Measurements from ENCODE around the gene PKP3.

The PKP3 gene

GRCh38 chr11:442611-443081 is 48.6 kb downstream of the PKP3 start:
- no peak for TF ChIP-seq CTCF (IDR thresholded peaks at IDR 0.05; ENCODE audit: insufficient read depth, low read length, poor library complexity, severe bottlenecking)
- no peak for TF ChIP-seq EZH2phosphoT487 (conservative IDR thresholded peaks at IDR 0.05; ENCODE audit: low read length)
- Histone ChIP-seq H3K9ac (ENCODE audit: low read length) (no peak overlapping the region), H3K36me3 (ENCODE audit: low read length) (no peaks in the 10 kb centered on the region), H3K9me3 (ENCODE audit: insufficient read depth, low read length) (no peaks in the 10 kb centered on the region), H3K4me3 (ENCODE audit: insufficient read depth, low read length, poor library complexity, severe bottlenecking) (no peak overlapping the region), H4K20me1 (ENCODE audit: low read depth, low read length) (no peaks in the 10 kb centered on the region), H2AFZ (ENCODE audit: low read depth, low read length, severe bottlenecking) (no peak overlapping the region), H3K27me3 (ENCODE audit: low read length) (no peaks in the 10 kb centered on the region), H3K9me2 (replicated peaks; ENCODE audit: insufficient read depth, low read length) (no peaks in the 10 kb centered on the region), H3K4me2 (ENCODE audit: low read depth, low read length, poor library complexity, severe bottlenecking) (no peak overlapping the region), H3K79me2 (ENCODE audit: insufficient read depth, low read length) (no peaks in the 10 kb centered on the region), H3K27ac (ENCODE audit: low read depth, low read length) (no peak overlapping the region), H3F3A (ENCODE audit: insufficient read depth) (peaks cover 12% of the 10 kb centered on the region)

- Histone ChIP-seq H2AFZ (ENCODE audit: low read depth, low read length, severe bottlenecking) (no peak overlapping the region), H3K4me3 (ENCODE audit: insufficient read depth, low read length, poor library complexity, severe bottlenecking) (no peak overlapping the region), H3K9ac (ENCODE audit: low read length) (no peak overlapping the region), H3K79me2 (ENCODE audit: insufficient read depth, low read length) (no peaks in the 10 kb centered on the region), H3K36me3 (ENCODE audit: low read length) (no peaks in the 10 kb centered on the region), H3K9me3 (ENCODE audit: insufficient read depth, low read length) (no peaks in the 10 kb centered on the region), H4K20me1 (ENCODE audit: low read depth, low read length) (no peaks in the 10 kb centered on the region), H3K4me2 (ENCODE audit: low read depth, low read length, poor library complexity, severe bottlenecking) (no peak overlapping the region), H3F3A (ENCODE audit: insufficient read depth) (peaks cover 16% of the 10 kb centered on the region), H3K27ac (ENCODE audit: low read depth, low read length) (no peak overlapping the region), H3K27me3 (ENCODE audit: low read length) (no peaks in the 10 kb centered on the region), H3K9me2 (replicated peaks; ENCODE audit: insufficient read depth, low read length) (no peaks in the 10 kb centered on the region)
- TF ChIP-seq CTCF (IDR thresholded peaks at IDR 0.05; ENCODE audit: insufficient read depth, low read length, poor library complexity, severe bottlenecking) (no peak), EZH2phosphoT487 (conservative IDR thresholded peaks at IDR 0.05; ENCODE audit: low read length) (no peak)
These were observed 49.7 kb downstream of the PKP3 start for GRCh38 chr11:443542-444199.

- no peak overlapping the region for H3K4me2 ChIP-seq (ENCODE audit: low read depth, low read length, poor library complexity, severe bottlenecking)
- no peak overlapping the region for H3K27ac ChIP-seq (ENCODE audit: low read depth, low read length)
- no peak overlapping the region for H3K9ac ChIP-seq (ENCODE audit: low read length)
These were observed 50.6 kb downstream of the PKP3 start for GRCh38 chr11:444396-445144.

More at GRCh38 chr11:444396-445144, 50.6 kb downstream of the PKP3 start:
- H4K20me1 ChIP-seq (ENCODE audit: low read depth, low read length) = no peaks in the 10 kb centered on the region
- H3K79me2 ChIP-seq (ENCODE audit: insufficient read depth, low read length) = no peaks in the 10 kb centered on the region
- no peaks in the 10 kb centered on the region for H3K9me2 ChIP-seq (replicated peaks; ENCODE audit: insufficient read depth, low read length)
- H3K9me3 ChIP-seq (ENCODE audit: insufficient read depth, low read length) = no peaks in the 10 kb centered on the region
- no peaks in the 10 kb centered on the region for H3K36me3 ChIP-seq (ENCODE audit: low read length)
- peaks cover 24% of the 10 kb centered on the region for H3F3A ChIP-seq (ENCODE audit: insufficient read depth)
- no peak overlapping the region for H2AFZ ChIP-seq (ENCODE audit: low read depth, low read length, severe bottlenecking)
- H3K4me3 ChIP-seq (ENCODE audit: insufficient read depth, low read length, poor library complexity, severe bottlenecking) = no peak overlapping the region
- no peaks in the 10 kb centered on the region for H3K27me3 ChIP-seq (ENCODE audit: low read length)
- TF ChIP-seq EZH2phosphoT487 (conservative IDR thresholded peaks at IDR 0.05; ENCODE audit: low read length) = no peak
- no peak for TF ChIP-seq CTCF (IDR thresholded peaks at IDR 0.05; ENCODE audit: insufficient read depth, low read length, poor library complexity, severe bottlenecking)

Data from SU-DHL-6 (cell line).